NOMO-1 (cell line): ENCODE data around the gene TMX3.

Source experiments
- DNase-seq, 2 experiments: peaks; one replicate each; lab custom pipeline; 2025; ENCODE audit not compliant: unreplicated experiment in 2 of 2; lab: John Stamatoyannopoulos, UW

The TMX3 gene

DNA sequence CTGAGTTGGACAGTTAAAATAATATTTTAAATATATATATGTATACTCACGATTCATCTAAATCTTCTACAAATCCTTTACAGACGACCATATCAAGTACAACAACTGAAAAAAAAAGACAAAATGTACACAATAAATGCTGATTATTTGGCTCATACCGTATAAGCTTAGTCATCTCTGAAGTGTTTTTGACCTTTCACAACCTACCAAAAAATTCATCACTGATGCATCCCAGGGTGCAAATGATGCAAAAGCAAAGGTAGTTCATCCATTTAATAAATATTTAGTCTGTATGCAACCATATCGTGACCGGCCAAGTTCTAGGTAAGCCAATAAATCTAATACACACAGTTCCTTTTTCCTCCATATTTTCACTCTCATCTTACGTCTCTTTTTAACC is 1.1 kb downstream of the TMX3 start:
- no peak for DNase-seq

GRCh38 chr18:68713131-68713530 is 1.8 kb downstream of the TMX3 start:
- no peak for DNase-seq

DNA sequence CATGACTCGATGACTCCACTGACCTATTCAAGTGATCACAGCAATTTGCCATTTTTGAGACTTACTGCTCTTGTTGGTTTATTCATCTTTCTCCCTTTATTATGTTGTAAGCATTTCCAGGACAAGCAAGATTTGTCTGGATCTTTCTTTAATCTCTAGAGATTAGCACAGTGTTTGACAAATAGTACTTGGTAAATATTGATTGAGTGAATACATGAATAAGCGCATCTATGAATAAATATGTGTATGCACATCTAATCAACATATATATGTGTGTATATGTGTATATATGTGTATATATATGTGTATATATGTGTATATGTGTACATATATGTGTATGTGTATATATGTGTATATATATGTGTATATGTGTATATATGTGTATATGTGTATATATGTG is 7.3 kb downstream of the TMX3 start:
- no peak for DNase-seq

DNA sequence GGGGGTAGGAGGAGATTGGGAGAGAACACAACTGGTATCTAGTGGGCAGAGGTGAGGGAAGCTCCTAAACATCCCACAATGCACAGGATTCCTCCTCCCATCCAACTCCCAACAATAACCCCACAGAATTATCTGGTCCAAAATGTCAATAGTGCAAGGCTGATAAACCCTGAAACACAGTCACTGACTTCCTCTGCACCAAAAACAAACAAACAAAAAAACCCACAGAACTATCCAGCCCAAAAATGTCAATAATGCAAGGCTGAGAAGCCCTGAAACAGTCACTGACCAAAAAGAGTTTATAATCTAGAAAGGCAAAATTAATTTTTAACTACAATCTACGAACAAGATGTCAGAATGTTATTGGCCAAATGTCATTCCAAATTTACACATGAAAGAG is 9.8 kb downstream of the TMX3 start:
- no peak for DNase-seq

- no peak for DNase-seq
Observed at GRCh38 chr18:68703326-68703725, 11.6 kb downstream of the TMX3 start.

DNA sequence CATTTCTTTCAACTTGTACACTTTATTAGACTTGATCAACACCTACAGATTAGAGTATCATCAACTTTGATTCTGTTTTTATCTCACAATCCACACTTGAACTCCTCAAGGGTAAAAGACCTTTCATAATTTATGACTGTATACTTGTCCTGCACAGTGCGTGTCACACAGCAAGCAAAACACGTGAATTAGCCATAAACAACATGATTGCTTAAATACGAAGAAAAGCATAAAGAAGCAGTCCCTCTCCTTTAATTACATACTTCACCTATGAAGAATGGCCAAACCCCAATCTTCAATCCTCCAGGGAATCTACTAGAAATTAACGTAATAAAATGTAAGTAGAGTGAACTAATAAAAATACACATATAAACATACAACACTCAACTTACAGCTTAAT is 13.6 kb downstream of the TMX3 start:
- DNase-seq: no peak

DNA sequence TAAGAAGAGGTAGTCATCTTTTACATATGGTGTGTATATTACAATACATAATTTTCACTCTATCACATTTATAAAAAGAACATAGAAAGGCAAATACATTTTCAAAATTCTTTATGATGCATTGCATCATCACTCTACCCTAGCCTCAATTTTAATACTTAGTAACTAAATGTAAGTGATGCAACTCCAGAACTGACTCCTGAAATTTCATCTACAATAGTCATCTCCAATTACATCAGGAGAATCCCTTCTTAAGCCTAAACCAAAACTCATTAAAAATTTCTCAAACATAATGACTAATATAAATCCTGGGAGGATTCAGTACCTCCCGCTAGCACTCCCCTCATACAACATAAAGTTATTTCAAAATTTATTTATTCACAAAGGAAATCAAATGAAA is 15.9 kb downstream of the TMX3 start:
- no peak for DNase-seq

GRCh38 chr18:68696937-68697336 is 18.0 kb downstream of the TMX3 start:
- no peak for DNase-seq

DNA sequence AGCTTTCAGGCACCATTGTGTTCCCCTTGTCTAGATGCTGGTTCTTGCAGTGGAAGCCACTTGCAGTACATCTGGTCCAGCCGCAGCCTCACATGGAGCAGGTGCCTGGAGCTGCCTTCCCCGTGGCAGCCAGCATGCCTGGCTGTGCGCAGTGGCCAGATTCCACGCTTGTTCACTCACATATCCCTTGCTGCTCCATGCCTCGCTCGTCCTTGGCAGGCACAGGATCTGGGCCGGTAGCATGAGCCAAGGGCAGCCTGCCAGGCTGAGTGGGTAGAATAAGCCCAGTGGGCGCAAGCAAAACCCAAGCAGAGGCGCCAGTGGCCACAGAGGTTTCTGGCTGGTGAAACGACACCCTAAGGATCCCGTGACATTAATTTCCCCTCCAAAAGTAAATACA is 20.6 kb downstream of the TMX3 start:
- DNase-seq: no peak

DNA sequence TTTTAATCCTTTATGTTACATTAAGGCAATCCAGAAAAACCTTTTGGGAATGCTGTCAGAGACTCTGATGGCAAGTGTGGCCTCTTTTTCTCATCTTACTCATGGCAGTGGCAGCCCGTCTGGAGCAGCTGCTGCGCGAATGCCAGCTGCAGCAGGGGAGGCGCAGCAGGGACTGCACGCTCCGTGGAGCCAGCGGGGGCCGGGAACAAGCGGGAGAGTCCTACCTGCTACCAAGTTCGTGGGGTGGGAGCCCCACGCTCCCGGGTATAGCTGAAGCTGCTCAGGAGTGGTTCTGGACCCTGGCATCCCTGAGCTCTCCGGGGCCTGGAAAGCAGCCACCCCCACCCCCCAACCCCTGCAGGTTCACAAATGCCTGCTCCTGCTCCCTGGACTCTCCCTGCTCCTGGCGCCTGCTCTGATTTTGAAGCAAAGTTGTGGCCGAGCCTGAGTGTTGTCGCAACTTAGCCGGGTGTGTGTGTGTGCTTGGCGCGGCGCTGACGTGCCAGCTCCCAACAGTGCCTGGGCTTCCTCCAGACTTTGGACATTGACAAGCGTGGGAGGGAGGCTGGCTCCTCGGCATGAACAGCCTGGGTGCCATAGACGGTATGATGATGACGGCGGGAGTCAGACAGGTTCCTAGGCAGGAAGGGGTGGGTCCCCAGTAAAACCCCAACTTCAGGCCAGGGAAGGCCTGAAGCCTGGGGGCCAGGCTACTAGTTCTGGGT is 21.7 kb downstream of the TMX3 start:
- DNase-seq: no peak

- no peak for DNase-seq
Observed at GRCh38 chr18:68679528-68679927, 35.4 kb downstream of the TMX3 start.

DNA sequence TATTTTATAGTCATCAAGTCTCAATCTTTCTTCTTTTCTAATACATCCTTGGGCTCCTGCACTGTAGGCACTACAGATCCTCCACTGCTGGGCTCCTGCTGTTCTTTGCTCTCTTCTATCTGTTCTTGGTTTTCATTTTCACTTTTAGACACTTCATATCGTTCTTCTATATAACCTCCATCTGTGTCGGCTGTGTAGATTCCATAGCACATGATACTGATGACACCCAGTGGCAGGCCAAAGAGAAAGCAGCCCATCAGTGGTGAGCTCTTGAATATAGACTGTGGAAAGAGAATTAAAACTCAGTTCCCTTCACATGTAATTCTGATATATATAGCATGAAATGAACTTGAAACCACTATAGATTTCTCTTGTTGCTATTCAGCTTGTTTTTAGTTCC is 38.0 kb downstream of the TMX3 start:
- DNase-seq: no peak

GRCh38 chr18:68667121-68667520 is 47.8 kb downstream of the TMX3 start:
- no peak for DNase-seq

DNA sequence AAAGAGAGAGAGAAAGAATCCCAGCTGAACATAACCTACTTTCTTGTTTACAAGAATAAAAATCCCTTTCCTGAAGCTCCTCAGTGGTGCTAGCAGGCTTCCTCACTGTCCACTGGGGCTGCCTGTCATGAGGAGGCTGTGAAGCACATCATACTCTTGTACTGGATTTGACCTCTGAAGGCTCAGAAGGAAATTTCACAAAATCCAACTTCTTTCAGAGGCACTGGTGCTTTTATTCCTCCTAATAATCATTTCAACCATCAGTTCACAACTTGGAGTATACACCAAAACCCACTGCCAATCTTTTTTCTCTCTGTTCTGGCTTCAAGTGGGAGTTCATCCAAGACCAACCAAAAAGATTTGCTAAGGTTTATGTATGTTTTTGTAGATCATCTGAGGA is 48.5 kb downstream of the TMX3 start:
- DNase-seq: no peak

DNA sequence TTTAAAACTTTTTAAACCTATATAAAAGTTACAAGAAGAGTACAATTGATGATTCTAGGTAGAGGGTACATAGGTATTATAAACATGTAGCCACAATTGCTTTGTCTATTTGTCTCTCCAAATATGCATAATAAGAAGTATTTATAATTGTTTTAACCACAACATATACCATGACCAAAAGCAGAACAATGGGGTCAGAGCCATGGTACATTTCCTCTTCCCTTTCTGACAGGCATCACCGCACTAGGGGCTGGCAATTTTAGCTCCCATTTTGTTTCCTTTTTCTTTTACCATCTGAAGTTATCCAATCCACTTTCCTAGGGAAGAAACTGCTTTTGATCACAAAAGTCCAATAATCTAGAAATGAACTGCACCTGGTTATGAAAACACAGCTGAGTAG is 49.3 kb downstream of the TMX3 start:
- DNase-seq: peak; percentile 31 to 77

DNA sequence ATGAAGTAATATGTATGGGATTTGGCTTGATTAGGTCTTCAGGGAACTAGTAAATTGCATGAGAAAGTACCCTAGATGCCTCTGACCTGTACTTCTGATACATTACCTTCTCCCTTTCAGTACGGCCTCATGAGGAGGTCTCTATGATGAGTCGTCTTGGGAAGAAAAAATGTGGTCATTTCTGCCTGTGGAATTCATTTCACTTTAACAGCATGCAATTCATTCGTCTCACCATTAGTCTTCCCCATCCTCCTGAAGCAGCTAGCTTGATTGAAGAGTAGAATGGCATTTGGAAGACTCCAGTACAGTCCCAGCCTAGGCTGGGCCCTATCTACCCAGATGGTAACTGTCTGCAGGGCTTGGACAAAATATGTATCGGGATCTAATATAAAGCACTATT is 52.2 kb downstream of the TMX3 start:
- no peak for DNase-seq

DNA sequence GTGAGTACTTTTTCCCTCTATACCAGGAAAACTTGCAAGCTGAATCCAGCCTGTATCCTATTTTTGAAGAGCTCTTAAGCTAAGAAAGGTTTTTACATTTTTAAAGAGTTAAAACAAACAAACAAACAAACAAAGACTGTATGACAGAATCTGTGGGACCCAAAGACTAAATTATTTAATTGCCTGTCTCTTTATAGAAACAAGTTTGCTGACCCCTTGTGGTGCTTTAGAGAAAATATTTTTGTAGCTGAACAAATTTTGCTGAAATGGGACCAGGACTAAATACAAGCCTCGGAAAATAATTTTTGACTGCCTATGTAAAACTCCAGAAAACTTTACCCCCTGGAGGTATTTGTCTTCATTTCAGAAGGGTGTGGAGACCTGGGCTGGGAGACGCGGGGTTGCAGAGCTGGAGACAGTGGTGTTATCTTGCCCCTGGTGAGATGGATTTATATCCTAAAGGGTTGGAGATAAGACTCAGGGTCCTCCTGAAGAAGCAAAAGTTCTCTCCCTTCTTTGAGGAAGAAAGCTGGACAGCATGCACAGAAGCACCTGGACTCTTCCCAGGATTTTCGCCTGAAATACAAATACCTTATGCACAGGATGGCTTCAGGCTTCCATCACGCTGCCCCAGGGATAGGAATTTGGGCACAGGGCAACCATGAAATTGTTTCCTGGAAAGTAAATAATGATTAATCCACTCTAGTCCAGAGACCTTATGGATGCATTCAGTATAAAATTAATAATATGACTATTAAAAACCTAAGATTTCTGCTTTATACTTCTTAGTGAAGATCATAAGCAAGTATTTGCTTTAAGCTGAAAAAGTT is 54.3 kb downstream of the TMX3 start:
- peak; percentile 7 to 24 for DNase-seq

DNA sequence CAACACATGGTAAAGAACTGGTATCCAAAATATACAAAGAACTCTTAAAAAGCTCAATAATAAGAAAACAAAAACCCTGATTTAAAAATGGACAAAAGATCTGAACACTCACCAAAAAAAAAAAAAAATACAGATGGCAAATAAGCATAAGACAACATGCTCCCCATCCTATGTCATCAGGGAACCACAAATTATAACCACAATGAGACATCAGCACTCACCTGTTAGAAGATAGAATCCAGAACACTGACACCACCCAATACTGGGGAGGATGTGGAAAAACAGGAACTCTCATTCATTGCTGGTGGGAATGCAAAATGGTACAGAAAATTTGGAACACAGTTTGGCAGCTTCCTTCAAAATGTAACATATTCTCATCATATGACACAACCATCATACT is 66.7 kb downstream of the TMX3 start:
- no peak for DNase-seq

DNA sequence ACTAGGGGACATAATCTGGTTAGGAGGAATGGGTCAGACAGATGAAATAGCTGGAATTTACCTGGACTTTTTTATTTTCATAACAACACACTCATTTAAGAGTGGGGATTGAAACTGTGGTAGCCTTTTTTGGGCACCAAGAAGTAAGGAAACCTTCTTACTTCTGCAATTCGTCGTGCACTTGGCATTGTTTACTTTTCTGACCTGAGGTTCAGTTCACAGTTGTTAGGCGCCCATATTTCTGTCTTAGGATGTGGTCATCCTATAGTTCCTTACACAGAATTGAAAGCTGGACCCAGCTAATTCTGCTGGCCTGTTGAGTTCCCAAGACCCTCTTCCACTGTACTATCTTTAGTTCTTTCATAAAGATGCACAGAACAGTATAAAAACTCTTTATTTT is 72.9 kb downstream of the TMX3 start:
- DNase-seq: no peak

DNA sequence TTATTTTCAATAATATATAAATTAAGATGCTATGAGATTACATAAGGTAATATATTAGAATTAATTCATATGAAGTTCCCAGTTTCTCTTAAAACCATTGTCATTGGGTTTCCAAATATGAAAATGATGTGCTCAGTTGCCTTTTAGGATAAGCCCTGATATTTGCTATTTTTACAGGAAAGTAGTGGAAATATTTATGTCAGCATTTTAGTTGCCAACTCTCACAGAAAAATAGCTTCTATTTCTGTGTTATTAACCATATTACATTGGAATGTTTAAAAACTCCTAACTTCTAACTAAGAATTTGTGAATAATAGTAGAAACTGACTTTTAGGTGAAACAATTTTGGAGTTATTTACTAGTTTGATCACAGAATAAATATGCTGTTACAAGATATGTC is 74.0 kb downstream of the TMX3 start:
- no peak for DNase-seq

GRCh38 chr18:68638613-68639012 is 76.3 kb downstream of the TMX3 start:
- no peak for DNase-seq

GRCh38 chr18:68627812-68628211 is 87.1 kb downstream of the TMX3 start:
- no peak for DNase-seq
